Measurements from ENCODE around the gene ATXN2L. TPM values are rescaled to one million over a fixed set of nuclear protein-coding genes. Genes with fewer than 3 reads are reported as not detected.

The ATXN2L gene
- total and polyA plus RNA-seq, 2 of the 13 experiments (the other 11 are each of a cell fraction or from before 2014, with no cell fraction given): 40.8 to 55.1 TPM

DNA sequence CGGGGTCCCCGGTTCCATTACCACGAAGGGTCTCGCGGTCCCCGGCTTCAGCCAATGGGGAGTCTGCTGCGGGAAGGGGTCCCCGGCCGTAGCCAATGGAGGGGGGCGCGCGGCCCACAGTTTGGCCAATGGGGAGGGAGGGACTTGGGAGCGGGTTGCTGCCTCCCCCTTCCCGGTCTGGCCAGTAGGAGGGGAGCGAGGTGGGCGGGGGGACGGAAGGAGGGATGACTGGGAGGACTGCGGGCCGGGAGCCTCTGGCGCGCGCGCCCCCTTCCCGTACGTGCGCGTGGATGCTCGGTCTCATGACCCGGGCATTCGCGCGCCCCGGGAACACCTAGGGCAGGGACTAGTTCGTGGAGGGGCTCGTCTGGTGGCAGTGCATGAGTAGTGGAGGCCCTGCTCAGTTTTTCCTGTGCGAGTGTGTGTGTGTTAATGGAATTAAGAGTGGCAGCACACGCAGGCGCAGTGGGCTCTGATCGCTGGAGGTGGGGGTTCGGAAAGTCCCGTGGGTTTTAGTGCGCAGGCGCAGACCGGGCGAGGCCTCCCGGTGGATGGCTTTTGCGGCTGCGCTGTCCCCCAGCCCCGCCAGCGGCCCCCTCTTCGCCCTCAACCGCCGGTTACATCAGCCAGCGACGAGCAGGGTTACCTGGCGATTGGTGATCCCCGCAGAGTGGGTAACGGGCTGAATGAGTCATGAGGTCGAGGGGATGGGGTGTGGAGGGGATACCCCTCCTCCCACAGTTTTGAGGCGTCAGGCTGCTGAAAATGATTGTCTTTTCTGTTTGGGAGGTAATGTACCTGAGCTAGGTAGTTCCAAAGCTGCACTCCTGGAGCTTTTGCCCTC lies 1.3 kb downstream of the ATXN2L start (continued):
- TF ChIP-seq KDM3A (CRISPR knock-in tag; IDR thresholded peaks at IDR 0.05; ENCODE audit: low read depth) (0 out of 2 replicates have a peak, but pooled peaks have one; percentile 26), RFX1 (IDR thresholded peaks at IDR 0.05) (peak; percentile 14; the same call in 1 of the 2 replicates), SATB2 (CRISPR knock-in tag; IDR thresholded peaks at IDR 0.05) (peak; percentile 79; the same call in 1 of the 2 replicates), NR2F1 (CRISPR knock-in tag; IDR thresholded peaks at IDR 0.05) (peak; percentile 4 to 36; a peak in 1 of 4 replicates), ZSCAN30 (CRISPR knock-in tag; IDR thresholded peaks at IDR 0.05) (no peak), JDP2 (CRISPR knock-in tag; IDR thresholded peaks at IDR 0.05; ENCODE audit: borderline replicate concordance) (no peak), ZNF230 (CRISPR knock-in tag; IDR thresholded peaks at IDR 0.05) (no peak; the same call in 1 of the 2 replicates), ZKSCAN8 (CRISPR knock-in tag; IDR thresholded peaks at IDR 0.05; ENCODE audit: borderline replicate concordance) (no peak), ZNF879 (CRISPR knock-in tag; IDR thresholded peaks at IDR 0.05) (no peak), SRF (IDR thresholded peaks at IDR 0.05; ENCODE audit: low read depth, low read length) (peak; percentile 25; the same call in 1 of the 2 replicates), ZBTB42 (CRISPR knock-in tag; IDR thresholded peaks at IDR 0.05) (0 out of 2 replicates have a peak, but pooled peaks have one; percentile 28), ZNF441 (CRISPR knock-in tag; IDR thresholded peaks at IDR 0.05; ENCODE audit: borderline replicate concordance) (no peak), ZNF550 (CRISPR knock-in tag; IDR thresholded peaks at IDR 0.05; ENCODE audit: borderline replicate concordance) (no peak), ARNT2 (CRISPR knock-in tag; IDR thresholded peaks at IDR 0.05; ENCODE audit: low read depth) (peak; percentile 35; the same call in 1 of the 2 replicates)
- TF ChIP-seq, protein P1, sequence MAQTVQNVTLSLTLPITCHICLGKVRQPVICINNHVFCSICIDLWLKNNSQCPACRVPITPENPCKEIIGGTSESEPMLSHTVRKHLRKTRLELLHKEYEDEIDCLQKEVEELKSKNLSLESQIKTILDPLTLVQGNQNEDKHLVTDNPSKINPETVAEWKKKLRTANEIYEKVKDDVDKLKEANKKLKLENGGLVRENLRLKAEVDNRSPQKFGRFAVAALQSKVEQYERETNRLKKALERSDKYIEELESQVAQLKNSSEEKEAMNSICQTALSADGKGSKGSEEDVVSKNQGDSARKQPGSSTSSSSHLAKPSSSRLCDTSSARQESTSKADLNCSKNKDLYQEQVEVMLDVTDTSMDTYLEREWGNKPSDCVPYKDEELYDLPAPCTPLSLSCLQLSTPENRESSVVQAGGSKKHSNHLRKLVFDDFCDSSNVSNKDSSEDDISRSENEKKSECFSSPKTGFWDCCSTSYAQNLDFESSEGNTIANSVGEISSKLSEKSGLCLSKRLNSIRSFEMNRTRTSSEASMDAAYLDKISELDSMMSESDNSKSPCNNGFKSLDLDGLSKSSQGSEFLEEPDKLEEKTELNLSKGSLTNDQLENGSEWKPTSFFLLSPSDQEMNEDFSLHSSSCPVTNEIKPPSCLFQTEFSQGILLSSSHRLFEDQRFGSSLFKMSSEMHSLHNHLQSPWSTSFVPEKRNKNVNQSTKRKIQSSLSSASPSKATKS (CRISPR knock-in tag; IDR thresholded peaks at IDR 0.05): no peak
- TF ChIP-seq, protein P2, sequence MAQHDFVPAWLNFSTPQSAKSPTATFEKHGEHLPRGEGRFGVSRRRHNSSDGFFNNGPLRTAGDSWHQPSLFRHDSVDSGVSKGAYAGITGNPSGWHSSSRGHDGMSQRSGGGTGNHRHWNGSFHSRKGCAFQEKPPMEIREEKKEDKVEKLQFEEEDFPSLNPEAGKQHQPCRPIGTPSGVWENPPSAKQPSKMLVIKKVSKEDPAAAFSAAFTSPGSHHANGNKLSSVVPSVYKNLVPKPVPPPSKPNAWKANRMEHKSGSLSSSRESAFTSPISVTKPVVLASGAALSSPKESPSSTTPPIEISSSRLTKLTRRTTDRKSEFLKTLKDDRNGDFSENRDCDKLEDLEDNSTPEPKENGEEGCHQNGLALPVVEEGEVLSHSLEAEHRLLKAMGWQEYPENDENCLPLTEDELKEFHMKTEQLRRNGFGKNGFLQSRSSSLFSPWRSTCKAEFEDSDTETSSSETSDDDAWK (CRISPR knock-in tag; IDR thresholded peaks at IDR 0.05): no peak
- TF ChIP-seq, protein P3, sequence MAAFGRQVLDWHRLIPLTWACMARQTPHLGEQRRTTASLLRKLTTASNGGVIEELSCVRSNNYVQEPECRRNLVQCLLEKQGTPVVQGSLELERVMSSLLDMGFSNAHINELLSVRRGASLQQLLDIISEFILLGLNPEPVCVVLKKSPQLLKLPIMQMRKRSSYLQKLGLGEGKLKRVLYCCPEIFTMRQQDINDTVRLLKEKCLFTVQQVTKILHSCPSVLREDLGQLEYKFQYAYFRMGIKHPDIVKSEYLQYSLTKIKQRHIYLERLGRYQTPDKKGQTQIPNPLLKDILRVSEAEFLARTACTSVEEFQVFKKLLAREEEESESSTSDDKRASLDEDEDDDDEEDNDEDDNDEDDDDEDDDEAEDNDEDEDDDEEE (CRISPR knock-in tag; IDR thresholded peaks at IDR 0.05): no peak; the same call in 1 of the 2 replicates
- TF ChIP-seq, protein P4, sequence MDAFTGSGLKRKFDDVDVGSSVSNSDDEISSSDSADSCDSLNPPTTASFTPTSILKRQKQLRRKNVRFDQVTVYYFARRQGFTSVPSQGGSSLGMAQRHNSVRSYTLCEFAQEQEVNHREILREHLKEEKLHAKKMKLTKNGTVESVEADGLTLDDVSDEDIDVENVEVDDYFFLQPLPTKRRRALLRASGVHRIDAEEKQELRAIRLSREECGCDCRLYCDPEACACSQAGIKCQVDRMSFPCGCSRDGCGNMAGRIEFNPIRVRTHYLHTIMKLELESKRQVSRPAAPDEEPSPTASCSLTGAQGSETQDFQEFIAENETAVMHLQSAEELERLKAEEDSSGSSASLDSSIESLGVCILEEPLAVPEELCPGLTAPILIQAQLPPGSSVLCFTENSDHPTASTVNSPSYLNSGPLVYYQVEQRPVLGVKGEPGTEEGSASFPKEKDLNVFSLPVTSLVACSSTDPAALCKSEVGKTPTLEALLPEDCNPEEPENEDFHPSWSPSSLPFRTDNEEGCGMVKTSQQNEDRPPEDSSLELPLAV (CRISPR knock-in tag; conservative IDR thresholded peaks at IDR 0.05; ENCODE audit: low read depth): no peak
- TF ChIP-seq, protein P5, sequence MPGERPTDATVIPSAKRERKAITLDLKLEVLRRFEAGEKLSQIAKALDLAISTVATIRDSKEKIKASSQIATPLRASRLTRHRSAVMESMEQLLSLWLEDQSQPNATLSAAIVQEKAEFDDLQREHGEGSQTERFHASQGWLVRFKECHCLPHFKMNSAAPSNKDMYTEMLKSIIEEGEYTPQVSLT (CRISPR knock-in tag; IDR thresholded peaks at IDR 0.05; ENCODE audit: borderline replicate concordance, low read depth): no peak
- TF ChIP-seq, protein P6, sequence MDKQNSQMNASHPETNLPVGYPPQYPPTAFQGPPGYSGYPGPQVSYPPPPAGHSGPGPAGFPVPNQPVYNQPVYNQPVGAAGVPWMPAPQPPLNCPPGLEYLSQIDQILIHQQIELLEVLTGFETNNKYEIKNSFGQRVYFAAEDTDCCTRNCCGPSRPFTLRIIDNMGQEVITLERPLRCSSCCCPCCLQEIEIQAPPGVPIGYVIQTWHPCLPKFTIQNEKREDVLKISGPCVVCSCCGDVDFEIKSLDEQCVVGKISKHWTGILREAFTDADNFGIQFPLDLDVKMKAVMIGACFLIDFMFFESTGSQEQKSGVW (CRISPR knock-in tag; IDR thresholded peaks at IDR 0.05; ENCODE audit: borderline replicate concordance): no peak
